Superior temporal gyrus (tissue), 1 donor: ENCODE results near the gene PUS3.
A peak's percentile ranks its signal among the peaks of the same experiment; 100 is the strongest.

Experiments
- DNase-seq: peaks from one replicate; pipeline ENCODE4 v3.0.0-alpha.2; 2016; ENCODE audit errors: extremely low spot score

The PUS3 gene

GRCh38 chr11:125902927-125903710, at the start of gene PUS3:
TSS of gene PUS3 (minus strand) at chr11:125903206. CDS start at chr11:125896284, 6,922 bp downstream.
- DNase-seq: peak; percentile 92

GRCh38 chr11:125952559-125952958, 49.6 kb upstream of the PUS3 start:
- DNase-seq: no peak

GRCh38 chr11:125951731-125952130, 48.7 kb upstream of the PUS3 start:
- DNase-seq: no peak

GRCh38 chr11:125950696-125951651, 48.0 kb upstream of the PUS3 start:
- no peak for DNase-seq

- no peak for DNase-seq
These were observed 47.1 kb upstream of the PUS3 start for GRCh38 chr11:125950178-125950490.

GRCh38 chr11:125949271-125950177, 46.5 kb upstream of the PUS3 start:
- DNase-seq: no peak

- no peak for DNase-seq
These were observed 45.5 kb upstream of the PUS3 start for GRCh38 chr11:125948278-125949051.

GRCh38 chr11:125947419-125948277, 44.6 kb upstream of the PUS3 start:
- no peak for DNase-seq

GRCh38 chr11:125946712-125947418, 43.9 kb upstream of the PUS3 start:
- no peak for DNase-seq

- DNase-seq: no peak
These were observed 43.0 kb upstream of the PUS3 start, which contains the start of gene VSIG10L2 for GRCh38 chr11:125945797-125946520. TSS of gene VSIG10L2 (plus strand) at chr11:125946044. CDS start at chr11:125946056, 12 bp downstream.

GRCh38 chr11:125945011-125945796, 42.2 kb upstream of the PUS3 start:
- no peak for DNase-seq

- DNase-seq: no peak
These were observed 41.5 kb upstream of the PUS3 start for GRCh38 chr11:125944350-125945010.

- DNase-seq: no peak
These were observed 40.8 kb upstream of the PUS3 start for GRCh38 chr11:125943661-125944349.

GRCh38 chr11:125942771-125943428, 39.9 kb upstream of the PUS3 start:
- no peak for DNase-seq

- no peak for DNase-seq
These were observed 38.9 kb upstream of the PUS3 start for GRCh38 chr11:125941619-125942611.
